HG02623 (cell line): ENCODE results near the gene GEN1.
A peak's percentile ranks its signal among the peaks of the same experiment; 100 is the strongest.

Experiments
- ATAC-seq: cut with Tn5 transposase; IDR thresholded peaks from one replicate; pipeline ENCODE4 v1.9.1; 2021; ENCODE audit warnings: moderate library complexity; ENCODE audit not compliant: unreplicated experiment

GEN1 gene, protein sequence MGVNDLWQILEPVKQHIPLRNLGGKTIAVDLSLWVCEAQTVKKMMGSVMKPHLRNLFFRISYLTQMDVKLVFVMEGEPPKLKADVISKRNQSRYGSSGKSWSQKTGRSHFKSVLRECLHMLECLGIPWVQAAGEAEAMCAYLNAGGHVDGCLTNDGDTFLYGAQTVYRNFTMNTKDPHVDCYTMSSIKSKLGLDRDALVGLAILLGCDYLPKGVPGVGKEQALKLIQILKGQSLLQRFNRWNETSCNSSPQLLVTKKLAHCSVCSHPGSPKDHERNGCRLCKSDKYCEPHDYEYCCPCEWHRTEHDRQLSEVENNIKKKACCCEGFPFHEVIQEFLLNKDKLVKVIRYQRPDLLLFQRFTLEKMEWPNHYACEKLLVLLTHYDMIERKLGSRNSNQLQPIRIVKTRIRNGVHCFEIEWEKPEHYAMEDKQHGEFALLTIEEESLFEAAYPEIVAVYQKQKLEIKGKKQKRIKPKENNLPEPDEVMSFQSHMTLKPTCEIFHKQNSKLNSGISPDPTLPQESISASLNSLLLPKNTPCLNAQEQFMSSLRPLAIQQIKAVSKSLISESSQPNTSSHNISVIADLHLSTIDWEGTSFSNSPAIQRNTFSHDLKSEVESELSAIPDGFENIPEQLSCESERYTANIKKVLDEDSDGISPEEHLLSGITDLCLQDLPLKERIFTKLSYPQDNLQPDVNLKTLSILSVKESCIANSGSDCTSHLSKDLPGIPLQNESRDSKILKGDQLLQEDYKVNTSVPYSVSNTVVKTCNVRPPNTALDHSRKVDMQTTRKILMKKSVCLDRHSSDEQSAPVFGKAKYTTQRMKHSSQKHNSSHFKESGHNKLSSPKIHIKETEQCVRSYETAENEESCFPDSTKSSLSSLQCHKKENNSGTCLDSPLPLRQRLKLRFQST

GRCh38 chr2:17753803-17754663 lies at the start of gene GEN1, which contains the start of gene SMC6:
TSS of gene GEN1 (plus strand) at chr2:17754138. CDS start at chr2:17759944, 5,806 bp downstream.
TSS of gene SMC6 (minus strand) at chr2:17753810. CDS start at chr2:17745946, 7,864 bp downstream.
- peak; percentile 63 for ATAC-seq

GRCh38 chr2:17706845-17707244 lies 47.1 kb upstream of the GEN1 start:
- ATAC-seq = no peak

DNA sequence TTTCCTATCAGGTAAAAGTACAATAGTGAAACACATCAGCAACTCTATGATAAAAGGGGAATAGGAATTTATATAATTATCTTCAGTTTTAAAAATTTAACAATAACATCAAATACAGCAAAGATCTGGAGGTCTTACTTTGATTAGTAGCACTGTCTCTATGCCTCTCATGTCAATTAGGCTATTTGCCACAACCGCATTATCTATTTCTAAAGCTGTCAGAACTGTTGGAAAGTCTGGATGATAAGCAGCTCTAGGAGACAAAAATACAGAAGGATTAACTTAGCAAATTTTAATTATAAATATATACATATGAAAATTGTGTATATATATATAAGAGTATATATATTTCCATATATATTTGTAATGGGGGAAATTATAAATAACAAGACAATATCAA lies 45.4 kb upstream of the GEN1 start:
- no peak for ATAC-seq

GRCh38 chr2:17709897-17710296 lies 44.0 kb upstream of the GEN1 start:
- no peak for ATAC-seq

GRCh38 chr2:17710547-17711248 lies 43.2 kb upstream of the GEN1 start:
- ATAC-seq = no peak

GRCh38 chr2:17713291-17713690 lies 40.6 kb upstream of the GEN1 start:
- no peak for ATAC-seq

DNA sequence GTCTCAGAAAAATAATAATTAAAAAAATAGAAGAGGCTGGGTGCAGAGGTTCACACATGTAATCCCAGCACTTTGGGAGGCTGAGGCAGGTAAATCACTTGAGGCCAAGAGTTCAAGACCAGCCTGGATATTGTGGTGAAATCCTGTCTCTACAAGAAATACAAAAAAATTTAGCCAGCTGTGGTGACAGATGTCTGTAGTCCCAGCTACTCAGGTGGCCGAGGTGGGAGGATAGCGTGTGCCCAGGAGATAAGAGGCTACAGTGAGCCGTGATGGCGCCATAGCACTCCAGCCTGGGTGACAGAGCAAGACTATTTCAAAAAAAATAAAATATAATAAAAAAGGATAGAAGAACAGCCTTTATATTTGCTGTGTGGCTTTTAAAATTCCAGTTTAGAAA lies 36.3 kb upstream of the GEN1 start:
- no peak for ATAC-seq

DNA sequence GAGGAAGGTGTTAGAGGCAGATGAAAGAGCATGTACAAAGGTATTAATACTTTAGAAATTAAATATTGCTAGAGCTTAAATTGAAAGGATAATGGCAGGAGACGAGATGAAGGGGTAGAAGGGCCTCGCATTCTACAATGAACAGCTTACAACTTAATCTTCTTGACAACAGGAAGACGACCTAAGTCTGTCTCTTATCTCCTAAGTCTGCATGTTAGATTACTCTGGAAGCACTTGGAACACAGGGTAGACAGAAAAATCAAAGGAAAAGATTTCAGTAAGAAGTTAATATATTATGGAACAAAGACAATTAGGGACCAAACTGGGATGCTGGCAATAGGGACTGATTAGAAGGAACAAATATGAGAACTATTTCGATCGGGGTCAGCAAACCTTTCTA lies 35.2 kb upstream of the GEN1 start:
- no peak for ATAC-seq

GRCh38 chr2:17719562-17720371 lies 34.2 kb upstream of the GEN1 start:
- ATAC-seq = no peak

GRCh38 chr2:17728210-17728609 lies 25.7 kb upstream of the GEN1 start:
- no peak for ATAC-seq

DNA sequence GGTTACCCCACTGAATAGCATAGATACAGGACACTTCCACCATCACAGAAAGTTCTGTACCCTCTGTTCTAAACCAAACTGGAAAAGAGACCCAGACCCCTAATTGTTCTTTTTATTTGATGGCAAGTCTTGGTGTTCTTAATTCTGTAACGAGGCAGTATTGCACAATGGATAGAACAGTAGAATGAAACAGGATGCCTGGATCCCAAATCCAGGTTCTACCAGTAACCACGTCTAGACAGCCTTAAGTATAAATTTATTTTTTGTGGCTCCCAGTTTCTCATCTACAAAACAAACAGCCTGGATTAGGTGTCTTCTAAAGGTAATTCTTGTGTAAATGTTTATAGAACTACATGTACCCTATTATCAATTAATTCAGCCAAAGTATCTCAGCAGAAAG lies 24.1 kb upstream of the GEN1 start:
- ATAC-seq = no peak

GRCh38 chr2:17733599-17733998 lies 20.3 kb upstream of the GEN1 start:
- ATAC-seq = no peak

- no peak for ATAC-seq
Measured at GRCh38 chr2:17735864-17736263, 18.1 kb upstream of the GEN1 start.

- no peak for ATAC-seq
Measured at GRCh38 chr2:17736989-17737388, 16.9 kb upstream of the GEN1 start.

GRCh38 chr2:17740203-17740602 lies 13.7 kb upstream of the GEN1 start:
- ATAC-seq = no peak

- no peak for ATAC-seq
Measured at GRCh38 chr2:17747684-17748452, 6.1 kb upstream of the GEN1 start.

DNA sequence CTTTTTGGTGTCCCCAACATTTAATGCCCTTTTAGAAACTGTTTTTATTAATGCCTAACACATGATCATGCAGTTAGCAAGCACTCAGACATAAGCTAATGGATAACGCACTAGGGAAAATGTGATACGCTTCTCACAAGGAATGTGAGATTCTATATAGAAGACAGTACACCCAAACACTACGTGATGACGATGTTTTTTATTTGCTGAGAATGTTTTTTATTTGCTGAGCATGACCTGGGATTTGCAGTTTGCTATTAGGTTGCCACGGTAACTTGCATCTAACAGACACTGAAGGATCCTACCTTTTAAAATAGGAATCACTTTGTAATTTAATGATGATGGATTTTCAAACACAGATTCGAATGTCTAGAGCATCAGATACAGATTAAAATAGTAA lies 5.2 kb upstream of the GEN1 start:
- ATAC-seq = no peak

GRCh38 chr2:17749753-17750438 lies 4.0 kb upstream of the GEN1 start:
- peak; percentile 22 for ATAC-seq
